GM18526 (cell line): ENCODE measurements around the gene STK32C.

ENCODE experiments used
- POLR2A ChIP-seq: IDR thresholded peaks from 3 replicates; pipeline ENCODE4 v1.6.1; 2011; ENCODE audit not compliant: insufficient read length; ENCODE audit errors: extremely low read depth

STK32C gene

DNA sequence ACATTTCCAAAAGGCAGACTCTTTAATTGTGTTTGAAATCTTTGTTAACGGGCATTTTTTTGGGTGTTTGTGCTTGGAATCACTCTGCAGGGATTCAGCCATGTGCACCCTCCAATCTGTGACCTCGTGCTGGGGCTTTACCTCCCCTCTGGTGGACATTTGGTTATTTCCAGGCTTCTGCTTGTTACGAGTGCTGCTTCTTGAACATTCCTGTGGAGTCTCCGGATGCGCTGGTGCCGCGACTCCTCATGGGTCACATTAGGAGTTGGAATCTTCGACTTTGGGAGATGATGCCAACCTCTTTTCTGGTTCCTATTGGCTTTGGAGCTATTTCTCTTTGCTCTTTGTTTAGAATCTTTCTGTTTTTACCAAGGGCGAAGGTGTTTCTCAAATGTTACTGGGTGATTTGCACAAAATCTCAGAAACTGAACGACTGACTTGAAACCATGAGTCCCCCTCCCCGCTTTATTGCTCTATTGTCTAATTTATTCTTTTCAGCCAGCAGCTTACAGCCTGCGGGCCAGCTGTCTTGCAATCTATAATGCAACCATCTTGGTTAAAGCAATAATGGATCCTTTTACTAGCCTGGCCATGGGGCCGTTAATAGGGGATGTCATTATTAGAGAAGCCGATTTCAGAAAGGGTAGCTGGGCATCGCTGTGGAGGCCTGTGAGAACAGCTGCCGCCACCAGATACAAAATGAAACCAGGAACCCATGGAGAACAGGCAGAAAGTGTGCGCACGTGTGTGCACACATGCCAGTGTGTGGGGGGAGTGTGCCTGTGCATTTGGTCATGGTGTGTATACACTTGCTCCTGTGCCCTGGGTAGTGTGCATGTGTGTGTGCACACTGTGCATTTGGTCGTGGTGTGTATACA is 130.9 kb downstream of the STK32C start:
- no peak for TF ChIP-seq POLR2A

DNA sequence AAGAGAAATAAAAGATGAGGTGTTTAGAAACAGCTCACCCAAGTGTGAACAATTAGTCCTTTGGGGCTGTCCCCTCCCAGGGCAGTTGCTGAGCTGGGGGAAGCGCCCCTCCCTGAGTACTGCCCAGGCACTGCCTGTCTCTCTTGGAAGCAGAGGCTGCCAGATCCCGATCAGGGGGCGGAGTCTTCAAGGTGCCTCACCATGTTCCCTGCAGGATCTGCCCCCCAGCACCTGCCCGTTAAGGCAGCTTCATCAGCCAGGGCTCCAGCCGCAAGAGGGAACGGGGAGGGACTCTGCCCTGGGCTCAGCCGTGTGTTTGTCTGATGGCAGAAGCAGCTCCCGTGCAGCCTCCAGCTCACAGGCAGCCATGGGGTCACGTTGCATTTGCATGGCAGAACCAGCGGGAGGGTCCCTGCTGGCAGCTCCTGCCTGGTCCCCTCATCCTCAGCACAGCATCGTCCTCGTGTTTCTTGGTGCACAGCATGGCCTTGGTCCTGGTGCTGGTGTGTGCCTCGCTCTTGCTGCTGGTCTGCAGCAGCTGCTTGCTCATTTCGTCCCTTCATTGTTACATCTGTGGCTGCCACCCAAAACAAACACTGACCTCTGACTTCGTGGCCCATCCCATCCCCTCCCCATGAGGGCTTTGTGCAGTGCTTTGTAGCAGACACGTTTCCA is 131.7 kb downstream of the STK32C start:
- TF ChIP-seq POLR2A = no peak

DNA sequence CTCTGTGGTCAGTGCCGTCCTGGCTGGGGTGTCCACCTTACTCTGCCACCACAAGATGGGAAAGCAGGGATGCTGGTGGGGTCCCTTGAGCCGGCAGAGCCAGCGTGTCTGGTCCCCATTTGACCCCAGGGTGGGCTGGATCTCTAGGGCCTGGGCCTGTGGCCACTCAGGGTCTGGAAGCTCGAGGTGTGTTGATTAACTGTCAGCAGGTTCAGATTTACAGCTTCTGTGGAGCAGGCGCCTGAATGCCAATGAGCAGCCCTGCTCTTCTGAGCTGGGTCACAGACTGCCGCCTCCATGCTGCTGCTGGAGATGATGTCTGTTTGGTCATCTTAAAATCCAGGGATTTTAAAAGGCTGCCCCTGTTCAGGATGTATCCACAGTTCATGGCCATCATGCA is 132.3 kb downstream of the STK32C start:
- TF ChIP-seq POLR2A = no peak

DNA sequence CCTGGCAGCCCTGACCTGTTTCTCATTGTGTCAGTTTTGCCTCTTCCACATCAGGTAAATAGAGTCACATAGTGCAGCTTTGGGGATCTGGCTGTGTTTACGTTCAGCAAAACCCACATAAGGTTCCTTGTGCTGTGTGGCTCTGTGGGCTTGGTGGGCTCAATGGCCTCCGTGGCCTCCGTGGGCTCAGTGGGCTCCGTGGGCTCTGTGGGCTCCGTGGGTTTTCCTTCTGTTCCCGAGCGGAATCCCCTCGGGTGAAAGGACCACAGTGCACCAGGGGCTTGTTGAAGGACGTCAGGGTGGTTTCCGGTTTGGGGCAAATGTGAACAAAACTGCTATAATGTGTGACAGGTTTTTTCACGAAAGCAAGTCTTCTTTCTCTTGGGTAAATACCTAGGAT is 133.5 kb downstream of the STK32C start:
- no peak for TF ChIP-seq POLR2A

DNA sequence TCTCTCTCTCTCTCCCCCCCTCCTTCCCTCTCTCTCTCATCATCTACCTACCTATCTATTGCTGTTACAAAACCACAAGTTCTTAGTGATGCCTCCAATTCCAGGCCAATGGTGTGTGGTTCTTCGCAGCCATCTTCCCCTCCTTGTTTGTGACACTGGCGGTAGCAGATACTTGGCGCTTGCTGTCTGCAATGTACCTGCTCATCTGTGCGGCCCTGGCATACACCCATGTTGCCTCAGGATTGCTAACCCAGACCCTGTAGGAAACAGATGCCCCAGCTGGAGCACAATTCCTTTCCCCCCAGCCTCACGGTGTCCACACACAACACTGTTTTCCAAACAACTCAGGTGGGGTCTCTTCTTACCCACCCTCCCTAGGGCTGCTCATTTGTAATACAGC is 134.6 kb downstream of the STK32C start:
- TF ChIP-seq POLR2A = no peak

DNA sequence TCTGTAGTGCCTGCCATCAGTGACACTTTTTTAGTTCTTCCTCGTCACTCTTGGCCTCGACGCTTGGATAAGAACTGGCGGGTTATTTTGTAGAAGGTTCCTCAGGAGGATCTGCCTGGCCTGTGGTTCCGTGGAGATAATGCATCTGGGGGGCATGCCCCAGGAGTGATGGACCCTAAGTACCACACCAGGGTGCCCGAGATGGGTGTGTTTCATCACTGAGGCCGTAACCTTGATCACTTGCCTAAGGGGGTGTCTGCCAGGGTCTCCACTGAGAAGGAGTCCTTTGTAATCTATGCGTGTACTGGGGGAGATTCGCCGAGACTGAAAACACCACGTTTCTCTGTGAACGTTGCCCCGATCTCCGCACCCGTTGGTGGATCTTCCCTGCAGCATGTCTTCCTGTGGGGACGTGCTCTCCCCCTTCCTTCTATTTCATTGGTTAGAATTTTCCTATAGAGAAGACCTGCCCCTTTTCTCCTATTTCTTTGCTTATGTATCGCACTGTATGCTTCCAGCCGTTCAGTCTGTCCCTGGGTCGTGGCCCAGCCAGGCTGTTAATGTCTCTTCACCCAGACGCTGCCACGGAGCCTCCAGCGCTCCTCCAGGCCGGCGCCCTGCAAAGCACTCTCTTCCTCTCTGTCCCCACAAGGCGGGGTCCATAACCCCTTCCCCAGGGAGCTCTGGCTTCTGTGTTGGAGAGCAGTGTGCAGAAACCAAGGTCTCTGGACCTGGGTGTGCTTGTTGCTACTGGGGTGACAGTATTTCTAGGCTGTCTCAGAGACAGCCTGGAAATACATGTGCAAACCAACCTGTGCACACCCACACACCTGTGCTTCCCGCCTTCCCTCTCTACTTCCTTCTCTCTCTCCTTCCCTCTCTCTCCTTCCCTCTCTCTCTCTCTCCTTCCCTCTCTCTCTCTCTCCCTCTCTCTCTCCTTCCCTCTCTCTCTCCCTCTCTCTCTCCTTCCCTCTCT is 135.4 kb downstream of the STK32C start:
- no peak for TF ChIP-seq POLR2A

DNA sequence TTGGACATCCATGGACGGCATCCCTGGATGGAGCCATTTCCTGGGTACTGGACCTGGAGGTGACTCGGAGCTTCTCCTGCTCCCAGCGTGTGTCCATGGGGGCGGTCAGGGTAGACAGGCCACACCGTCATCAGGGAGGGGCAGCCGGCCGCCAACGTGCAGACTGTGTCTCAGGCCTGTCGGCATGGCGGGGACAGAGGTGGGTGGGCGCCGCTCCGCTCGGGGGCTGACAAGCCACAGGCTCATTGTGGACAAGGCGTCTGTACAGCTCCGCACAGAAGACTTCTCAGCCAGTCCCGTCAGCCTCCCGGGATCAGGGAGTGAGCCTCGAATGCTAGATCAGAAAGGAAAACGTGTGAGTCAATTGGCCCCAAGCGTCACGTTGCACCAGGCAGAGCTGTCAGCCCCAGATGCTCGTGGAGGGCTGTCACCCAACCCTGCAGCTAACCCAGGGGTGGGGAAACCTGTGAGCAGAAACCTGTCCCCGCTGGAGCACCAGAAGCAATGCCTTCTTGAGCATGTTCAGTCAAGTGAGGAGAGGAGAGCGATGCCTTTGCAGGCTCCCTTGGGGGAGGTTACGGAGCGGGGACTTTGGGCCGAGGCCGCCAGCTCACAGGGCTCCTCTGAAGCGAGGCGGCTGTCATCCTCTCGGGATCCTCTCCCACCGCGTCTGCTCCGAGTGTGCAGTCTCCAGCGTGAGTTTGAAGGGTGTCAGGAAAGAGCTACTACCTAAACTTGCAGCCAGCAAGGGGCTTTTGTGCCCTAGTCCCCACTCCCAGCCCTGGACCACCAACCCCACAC is 137.0 kb downstream of the STK32C start:
- no peak for TF ChIP-seq POLR2A

DNA sequence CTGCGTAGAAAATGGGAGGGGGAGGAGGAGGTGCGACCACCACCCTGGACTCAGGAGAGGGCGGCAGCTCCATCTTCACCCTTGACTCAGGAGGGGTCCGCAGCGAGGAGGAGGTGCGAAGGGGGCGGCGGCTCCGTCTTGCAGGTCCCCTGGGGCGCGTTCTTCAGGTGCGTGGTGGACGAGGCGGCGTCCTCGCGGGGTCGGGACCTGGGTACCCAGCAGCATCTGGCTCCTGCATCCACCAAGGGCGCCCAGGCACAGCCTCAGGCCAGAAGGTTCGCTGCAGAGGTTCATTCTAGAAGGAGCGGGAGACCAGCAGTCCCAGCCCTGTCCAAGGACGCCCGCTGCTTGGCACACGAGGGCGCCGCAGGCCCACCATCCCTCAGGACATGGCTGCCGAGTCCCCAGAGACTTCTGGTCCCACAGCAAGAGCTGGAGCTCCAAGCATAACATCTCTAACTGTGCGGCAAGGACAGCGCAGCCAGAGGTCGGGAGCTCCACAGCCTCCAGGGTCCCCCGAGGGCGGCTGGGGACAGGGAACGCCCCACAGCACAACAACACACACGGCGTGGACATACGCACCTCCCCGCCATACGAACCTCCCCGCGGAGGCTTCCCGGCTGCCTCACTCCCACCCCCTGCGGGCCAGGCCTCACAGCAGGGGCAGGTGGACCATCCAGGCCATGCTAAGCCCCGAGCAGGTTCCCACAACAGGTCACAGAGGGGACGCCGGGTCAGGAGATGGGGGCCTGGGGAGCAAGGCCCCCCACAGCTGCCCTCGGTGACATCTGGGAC is 137.8 kb downstream of the STK32C start:
- TF ChIP-seq POLR2A = no peak

DNA sequence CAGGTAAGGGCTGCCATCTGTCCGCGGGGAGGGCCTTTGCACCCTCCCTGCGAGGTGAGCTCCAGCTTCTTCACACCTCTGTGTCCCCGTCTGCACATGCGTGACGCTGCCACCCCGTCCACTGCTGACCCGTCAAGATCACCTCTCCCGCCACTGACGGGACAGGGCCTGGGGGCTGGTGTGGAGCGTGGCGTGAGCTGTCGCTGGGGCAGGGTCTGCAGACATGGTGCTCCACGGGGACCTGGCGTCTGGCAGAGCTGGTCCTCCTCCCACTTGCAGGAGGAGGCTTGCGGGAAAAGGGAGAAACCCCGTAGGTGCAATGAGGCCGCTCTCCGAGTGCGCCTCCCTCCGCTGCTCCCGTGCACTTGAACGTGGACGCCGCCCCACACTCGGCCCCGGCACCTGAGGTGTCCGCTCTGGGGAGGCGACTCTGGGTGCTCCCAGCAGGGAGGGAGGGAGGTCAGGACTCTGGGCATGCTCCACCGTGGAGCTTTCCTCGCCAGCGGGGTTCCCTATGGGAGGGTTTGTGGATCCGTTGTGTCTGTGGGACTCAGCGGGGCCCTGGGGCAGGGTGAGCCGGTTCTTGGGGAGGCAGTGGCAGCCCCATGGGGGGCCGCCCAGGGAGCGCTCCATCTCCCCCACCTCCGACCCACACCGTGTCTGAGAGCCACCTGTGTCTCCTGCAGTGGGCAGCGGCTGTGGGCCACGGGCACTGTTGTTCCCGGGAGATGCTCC is 138.6 kb downstream of the STK32C start:
- TF ChIP-seq POLR2A = no peak

DNA sequence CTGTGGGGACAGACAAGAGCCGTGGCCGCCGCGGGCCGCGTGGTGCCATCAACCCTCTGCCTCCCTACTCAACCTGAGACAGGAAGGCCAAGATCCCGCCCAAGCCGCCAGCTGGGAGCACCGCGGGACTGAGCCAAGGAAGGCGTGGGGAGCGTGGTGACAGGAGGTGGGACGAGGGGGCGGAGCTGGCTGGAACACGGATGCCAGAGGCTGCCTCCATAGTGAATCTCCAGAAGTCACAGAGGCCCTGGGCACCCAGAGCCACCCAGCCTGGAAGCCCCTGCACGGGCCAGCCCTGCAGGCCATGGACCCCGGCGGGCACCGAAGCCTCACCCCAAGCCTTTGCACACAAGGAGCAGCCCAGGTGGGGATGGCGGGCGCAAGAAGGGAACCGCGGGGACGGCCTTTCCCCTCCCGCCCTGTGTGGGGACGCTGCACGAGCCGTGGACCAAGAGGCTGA is 139.1 kb downstream of the STK32C start:
- TF ChIP-seq POLR2A = no peak

DNA sequence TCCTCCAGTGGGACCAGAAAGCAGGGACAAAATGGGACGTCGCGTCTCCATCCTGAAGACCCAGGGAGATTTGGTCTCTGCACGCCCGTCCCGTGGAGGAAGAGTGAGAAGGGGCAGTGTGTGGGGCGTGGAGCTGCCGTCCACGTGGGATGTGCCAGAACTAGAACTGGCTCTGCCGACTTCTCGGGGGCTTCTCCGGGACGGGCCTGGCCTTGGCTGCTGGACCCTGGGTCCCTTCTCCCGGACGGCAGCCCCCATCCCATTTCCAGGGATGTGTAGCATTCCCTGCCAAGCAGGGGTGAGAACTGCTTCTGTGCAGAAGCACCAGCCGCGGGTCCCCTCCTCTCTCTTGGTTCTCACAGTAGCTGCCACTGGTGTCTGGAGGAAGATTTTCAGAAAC is 139.8 kb downstream of the STK32C start:
- TF ChIP-seq POLR2A = no peak

DNA sequence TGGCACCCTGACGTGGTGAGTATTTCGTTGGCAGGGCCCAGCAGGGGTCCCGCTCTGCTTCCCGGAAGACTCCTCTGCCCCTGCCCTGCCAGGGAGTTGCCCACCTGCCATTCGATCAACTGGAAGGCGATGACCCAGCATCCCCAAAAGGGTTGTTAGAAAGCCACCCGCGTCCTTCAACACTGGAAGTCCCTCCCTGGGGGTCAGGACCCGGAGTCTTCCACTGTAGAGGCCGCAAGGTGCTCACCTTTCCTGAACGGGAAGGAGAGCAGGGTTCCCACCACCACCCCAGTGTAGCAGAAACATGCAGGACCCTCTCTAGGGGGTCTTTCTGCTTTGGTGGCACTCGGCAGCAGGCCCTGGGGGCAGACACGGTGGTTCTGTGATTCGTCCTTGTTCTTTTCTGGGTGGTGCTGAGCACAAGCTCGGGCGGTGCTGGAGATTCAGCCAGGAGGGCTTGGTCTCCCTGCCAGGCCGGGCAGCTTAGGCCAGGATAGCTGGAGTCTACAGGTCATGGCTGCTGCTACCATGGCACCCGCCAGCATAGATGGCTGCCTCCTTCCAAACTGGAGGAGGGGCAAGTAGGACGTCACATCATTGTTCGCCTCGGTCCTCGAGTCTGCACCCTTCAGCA is 140.6 kb downstream of the STK32C start:
- no peak for TF ChIP-seq POLR2A

DNA sequence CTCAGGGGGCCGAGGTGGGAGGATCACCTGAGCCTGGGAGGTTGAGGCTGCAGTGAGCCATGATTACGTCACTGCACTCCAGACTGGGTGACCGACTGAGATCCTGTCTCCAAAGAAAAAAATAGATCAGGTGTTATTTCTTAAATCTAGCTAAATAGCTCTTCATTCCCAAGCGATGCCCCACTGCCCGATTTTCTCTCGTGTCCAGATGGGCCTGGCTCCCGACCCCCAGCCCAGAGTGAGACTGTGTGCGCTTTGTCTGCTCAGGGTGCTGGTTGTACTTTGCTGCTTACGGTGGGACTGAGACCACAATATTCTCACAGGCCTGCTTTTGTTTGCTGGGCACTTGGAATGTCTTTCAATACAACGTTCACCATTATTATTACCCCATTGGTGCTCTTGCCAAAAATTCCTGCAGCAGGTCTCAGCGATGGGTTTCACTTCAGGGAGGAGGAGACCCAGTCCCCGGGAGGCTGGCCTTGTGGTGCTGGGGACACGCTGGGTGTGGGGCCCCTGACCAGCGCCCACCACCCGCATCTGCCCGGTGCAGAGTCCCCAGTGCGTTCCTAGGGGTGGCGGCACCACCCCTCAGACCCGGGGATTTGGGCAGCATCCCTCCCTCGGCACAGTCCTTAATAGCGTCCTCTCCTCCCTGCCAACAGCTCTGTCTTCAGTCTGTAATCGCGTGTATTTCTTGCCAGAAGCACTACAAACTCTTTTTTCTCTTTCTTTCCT is 141.4 kb downstream of the STK32C start:
- TF ChIP-seq POLR2A = no peak
